Measurements from ENCODE around the gene ATP7B.
"Not testable (repeated sequence)": the region's sequence is repeated elsewhere in the genome, so short reads cannot be mapped to it uniquely, and the experiment has no call there.

The ATP7B gene

DNA sequence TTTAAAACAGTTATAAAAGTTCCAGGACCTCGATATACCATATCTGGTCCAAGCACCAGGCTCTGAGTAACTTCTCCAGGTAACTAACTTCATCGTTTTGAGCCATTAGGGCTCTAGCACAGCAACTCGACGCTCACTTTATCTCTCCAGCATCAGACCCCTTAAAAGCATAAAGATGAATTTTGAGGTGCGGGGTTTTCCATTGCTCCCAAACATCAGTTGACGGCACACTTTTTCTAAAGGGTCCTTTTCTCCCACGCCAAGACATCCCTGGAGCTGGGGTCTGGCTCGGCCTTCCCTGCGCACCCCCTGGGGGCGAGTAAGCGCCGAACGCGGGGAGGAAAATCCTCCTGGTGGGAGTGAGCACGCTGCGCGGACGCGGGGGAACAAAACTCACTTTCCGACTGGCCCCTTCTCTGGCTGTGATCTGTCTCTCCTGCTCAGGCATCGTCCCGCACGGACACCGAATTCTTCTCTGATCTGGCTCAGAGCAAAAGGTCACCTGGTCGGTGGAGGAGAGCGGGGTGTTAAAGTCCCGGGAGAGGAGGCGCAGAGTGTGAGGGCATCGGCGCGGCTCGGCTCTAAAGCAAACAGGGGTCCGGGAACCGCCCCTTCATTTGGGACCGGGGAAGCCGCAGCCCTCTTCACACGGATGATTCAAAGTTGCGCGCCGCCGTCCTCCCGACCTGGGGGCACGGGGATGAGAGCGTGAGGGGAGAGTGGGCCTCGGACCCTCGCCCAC lies at the start of gene ATP7B:
ATP7B (minus strand) TSS at position 561 of the 742 bp plus-strand sequence; CDS start at position 448, 113 bp downstream.
- DNase-seq, result peak in 2 of 3 donors; percentile 19 to 31

- DNase-seq, result no peak
These were observed 42.2 kb upstream of the ATP7B start for GRCh38 chr13:52053460-52053859.

GRCh38 chr13:52051400-52051799 lies 40.1 kb upstream of the ATP7B start:
- no peak for DNase-seq

- DNase-seq, result no peak
These were observed 37.3 kb upstream of the ATP7B start for GRCh38 chr13:52048516-52048915.

DNA sequence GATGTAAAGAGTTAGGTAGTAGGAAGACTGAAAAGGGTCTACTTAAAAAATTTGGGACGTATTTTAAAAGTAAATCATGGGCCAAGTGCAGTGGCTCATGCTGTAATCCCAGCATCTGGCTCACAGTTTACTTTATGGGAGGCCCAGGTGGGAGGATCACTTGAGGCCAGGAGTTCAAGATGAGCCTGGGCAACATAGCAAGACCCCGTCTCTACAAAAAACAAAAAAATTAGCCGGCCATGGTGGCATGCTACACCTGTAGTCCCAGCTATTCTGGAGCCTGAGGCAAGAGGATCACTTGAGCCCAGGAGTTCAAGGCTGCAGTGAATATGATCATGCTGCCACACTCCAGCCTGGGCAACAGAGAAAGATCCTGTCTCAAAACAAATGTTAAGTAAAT lies 36.2 kb upstream of the ATP7B start:
- no peak for DNase-seq

DNA sequence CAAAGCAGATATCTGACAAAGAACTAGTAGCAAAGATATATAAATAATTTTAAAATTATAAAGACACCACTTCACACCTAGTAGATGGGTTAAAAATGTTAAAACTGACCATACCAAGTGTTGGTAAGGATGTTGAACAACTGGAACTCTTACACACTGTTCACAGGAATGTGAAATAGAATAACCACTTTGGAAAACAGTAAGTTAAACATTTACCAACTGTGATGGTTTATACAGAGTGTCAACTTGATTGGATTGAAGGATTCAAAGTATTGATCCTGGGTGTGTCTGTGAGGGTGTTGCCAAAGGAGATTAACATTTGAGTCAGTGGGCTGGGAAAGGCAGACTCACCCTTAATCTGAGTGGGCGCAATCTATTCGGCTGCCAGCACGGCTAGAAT lies 32.4 kb upstream of the ATP7B start:
- no peak for DNase-seq

DNA sequence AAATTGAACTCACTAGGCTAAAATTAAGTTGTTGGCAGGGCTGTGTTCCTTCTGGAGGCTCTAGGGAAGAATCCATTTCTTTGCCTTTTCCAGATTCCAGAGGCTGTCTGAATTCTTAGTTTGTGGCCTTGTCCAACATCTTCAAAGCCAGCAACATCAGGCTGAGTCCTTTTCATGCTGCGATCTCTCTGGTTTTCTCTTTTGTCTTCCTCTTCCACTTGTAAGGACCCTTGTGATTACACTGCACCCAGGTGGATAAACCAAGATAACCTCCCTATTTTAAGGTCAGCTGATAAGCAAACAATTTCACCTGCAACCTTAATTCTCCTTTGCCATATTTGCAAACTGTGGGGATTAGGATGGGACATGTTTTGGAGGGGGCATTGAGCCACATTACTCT lies 24.8 kb upstream of the ATP7B start:
- DNase-seq, result no peak

GRCh38 chr13:52034616-52035226 lies 23.5 kb upstream of the ATP7B start:
- no peak for DNase-seq

DNA sequence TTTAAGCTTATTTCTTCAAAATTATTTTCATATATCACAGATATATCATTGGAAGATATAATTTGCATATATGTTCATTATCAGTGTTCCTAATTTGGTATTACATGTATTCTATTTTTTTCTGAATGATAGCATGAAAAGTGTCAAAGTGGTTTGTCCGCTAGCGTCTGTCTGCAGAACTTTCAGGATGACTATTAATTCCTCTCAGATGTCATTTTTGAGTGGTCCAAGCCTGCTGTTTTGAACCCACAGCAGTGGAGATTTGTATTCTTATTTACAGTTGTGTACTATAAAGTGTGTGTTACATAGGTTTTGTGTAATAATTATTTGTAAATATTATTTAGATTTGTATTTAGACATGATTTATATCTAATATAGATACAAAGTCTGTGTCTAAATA lies 21.8 kb upstream of the ATP7B start:
- DNase-seq, result no peak

- DNase-seq, result not testable (repeated sequence)
These were observed 19.2 kb upstream of the ATP7B start for GRCh38 chr13:52030401-52030800.

GRCh38 chr13:52029569-52029968 lies 18.3 kb upstream of the ATP7B start:
- no peak for DNase-seq

DNA sequence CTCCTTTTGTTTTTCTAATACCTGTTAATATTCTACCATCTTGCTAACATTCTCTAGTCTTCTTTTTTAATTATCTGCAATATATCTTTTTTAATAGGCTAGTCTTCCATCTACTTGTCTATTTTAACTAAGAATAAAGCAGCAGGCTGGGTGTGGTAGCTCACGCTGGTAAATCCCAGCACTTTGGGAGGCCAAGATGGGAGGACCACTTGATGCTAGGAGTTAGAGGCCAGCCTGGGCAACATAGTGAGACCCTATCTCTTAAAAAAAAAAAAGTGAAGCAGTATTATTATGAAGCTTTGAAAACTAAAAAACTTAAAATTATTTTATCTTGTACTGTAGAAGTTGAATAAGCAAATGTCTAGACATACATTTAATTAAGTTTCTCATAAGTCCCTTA lies 16.6 kb upstream of the ATP7B start:
- DNase-seq, result no peak

- DNase-seq, result no peak
These were observed 15.0 kb upstream of the ATP7B start for GRCh38 chr13:52026246-52026626.

GRCh38 chr13:52025475-52026245 lies 14.4 kb upstream of the ATP7B start:
- no peak for DNase-seq

DNA sequence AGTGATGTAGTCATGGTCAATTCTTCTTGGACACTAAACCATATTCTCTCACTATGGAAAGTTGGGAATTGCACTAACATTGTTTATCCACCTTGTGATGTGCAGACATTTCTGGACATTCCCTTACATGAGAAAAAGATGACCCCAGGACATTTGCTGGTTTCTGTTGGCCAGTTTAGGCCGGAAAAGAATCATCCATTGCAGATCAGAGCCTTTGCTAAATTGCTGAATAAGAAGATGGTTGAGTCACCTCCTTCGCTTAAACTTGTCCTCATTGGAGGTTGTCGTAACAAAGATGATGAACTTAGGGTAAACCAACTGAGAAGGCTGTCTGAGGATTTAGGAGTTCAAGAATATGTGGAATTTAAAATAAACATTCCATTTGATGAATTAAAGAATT lies 13.2 kb upstream of the ATP7B start, which contains the start of gene UTP14C:
UTP14C (plus strand) TSS at position 211 of the 400 bp plus-strand sequence. CDS start 4,114 bp downstream, outside the sequence.
- no peak for DNase-seq

DNA sequence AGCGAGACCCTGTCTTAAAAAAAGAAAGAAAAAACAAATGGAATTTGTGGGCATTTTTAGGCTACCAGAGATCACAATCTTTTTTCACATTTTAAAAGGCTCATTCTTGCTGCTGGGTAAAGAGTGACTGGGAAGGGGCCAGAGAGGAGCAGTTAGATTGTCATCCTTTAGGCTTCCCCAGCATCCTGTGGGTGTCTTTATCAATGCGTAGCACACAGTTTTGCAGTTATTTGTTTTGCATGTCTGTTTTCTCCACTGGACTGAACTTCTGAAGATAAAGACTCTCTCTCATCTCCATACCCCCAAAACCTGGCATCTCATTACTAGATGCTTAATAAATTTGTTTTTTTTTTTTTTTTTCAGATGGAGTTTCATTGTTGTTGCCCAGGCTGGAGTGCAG lies 11.1 kb upstream of the ATP7B start:
- no peak for DNase-seq

DNA sequence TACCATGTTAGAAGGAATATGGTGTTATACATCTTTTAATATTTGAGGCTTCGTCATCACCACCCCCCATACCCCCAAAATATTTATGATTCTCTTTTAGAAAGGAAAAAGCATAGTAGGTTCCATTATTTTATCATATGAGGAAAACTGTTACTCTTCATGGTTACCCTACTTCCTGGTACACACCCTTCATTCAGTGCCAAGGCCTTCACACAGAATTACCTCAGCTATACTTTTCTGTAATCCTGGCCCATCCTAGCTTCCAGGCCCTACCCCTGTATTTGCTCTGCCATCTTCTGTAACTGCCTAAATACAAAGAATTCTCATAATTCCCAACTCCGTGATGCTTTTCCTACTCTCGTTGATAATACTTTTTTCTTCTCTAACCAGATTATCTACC lies 8.9 kb upstream of the ATP7B start:
- no peak for DNase-seq

GRCh38 chr13:52016296-52016695 lies 5.0 kb upstream of the ATP7B start:
- no peak for DNase-seq

GRCh38 chr13:52012512-52012836 lies 1.2 kb upstream of the ATP7B start:
- no peak for DNase-seq

GRCh38 chr13:52011632-52012511 lies 622 bp upstream of the ATP7B start, which contains the start of gene ALG11:
Gene ALG11 (plus strand): TSS chr13:52012398. CDS start chr13:52012419, 21 bp downstream.
- DNase-seq, result peak; percentile 100

DNA sequence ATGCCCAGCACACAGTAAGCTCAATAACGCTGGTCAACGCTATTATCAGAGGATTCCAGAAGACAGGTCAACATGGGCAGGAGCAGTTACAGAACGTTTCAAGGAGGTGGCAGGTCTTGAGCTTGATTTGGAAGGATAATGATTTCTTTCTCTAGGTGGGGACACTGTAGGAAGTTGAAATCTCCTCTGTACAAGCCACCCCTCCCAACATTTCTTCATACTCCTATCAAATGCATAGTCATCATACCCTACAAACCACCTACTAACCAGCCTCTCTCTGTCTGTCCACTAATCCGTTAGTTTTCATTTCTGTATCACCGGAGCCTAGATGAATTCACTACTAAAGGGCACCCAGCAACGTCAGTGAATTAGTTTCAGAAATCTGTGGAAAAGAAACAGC lies 1.3 kb downstream of the ATP7B start:
- no peak for DNase-seq

DNA sequence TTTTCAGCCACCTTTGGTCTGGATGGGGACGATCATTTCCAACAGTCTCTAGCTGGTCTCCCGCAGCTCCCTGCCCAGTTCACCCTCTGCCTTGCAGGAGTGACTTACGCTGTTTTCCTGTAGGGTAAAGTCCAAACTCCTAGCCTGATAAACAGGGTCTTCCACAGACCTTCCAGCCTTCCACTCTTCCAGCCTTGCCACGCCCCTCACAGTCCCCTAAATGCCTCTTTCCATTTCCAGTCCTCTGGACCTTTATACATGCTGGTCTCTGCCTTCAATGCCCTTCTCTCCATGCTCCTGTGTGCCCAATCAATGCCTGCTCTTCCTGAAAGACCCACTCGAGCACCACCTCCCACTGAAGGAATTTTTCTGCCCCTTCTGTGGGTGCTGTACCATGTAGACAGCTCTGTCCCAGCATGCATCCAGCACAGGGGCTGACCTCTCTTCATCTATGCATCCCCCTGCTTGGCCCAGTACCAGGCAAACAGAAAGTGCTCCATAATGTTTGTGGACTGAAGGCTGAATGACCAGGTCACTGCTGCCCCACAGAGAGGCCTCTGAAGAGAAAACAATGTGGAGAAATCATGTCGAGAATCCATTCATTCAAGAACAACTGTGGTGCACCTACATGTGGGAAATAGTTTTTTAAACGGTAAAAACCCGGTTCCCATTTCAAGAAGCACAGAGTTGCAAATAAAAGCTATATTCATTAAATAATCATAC lies 4.6 kb downstream of the ATP7B start:
- no peak for DNase-seq

All from suppressor macrophage treated with lipopolysaccharide for 1 hour (primary cell).